Activated T-cell treated with anti-CD3 and anti-CD28 coated beads, Interleukin-2, amount 50 U/mL, for 1 hour (primary cell): ENCODE measurements around the gene RFC1.
"Not testable (repeated sequence)": the region's sequence is repeated elsewhere in the genome, so short reads cannot be mapped to it uniquely, and the experiment has no call there.

Experiments
- DNase-seq: peaks from one replicate; pipeline ENCODE4 v3.0.0-alpha.2; 2020

The RFC1 gene

DNA sequence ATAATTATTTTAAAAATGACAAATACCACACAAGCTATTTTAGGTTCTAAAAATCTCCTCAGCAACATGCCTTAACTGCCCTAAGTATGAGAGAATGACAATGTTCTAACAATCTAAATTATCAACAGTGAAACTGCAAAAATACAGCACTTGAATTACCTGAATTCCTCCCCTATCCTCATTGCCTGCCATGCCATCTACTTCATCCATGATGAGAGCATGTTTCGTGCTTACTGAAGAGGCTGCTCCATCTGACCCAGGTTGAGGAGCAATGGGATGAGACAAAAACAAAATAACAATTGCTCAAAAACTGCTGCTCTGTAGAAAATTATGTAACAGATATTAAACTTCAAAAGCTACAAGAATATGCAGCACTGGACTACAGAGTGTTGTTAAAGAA is 63.3 kb downstream of the RFC1 start:
- no peak for DNase-seq

- no peak for DNase-seq
Measured at GRCh38 chr4:39295784-39296183, 70.4 kb downstream of the RFC1 start.

GRCh38 chr4:39292433-39292832 is 73.7 kb downstream of the RFC1 start:
- not testable (repeated sequence) for DNase-seq

DNA sequence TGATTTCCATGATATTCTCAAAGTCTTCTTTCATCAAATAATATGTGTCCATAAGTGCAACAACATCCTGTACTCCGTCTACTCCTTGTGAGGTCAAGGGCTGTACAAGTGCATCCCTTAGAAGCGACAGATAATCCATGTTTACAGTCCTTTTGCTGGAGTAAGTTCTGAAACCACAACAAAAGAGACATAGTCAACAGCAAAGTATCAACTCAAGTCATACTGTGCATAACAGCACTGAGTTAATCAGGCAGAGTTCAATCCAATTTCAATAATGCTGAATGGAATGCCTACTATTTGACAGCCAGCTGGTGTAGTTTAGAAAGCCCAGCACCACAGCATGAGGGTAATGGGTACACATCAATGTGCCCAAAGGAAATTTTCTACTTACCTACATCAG is 74.5 kb downstream of the RFC1 start:
- no peak for DNase-seq

GRCh38 chr4:39287223-39287622 is 78.9 kb downstream of the RFC1 start:
- no peak for DNase-seq

GRCh38 chr4:39286263-39286662 is 79.9 kb downstream of the RFC1 start:
- DNase-seq: no peak

GRCh38 chr4:39285853-39286252 is 80.3 kb downstream of the RFC1 start:
- no peak for DNase-seq

DNA sequence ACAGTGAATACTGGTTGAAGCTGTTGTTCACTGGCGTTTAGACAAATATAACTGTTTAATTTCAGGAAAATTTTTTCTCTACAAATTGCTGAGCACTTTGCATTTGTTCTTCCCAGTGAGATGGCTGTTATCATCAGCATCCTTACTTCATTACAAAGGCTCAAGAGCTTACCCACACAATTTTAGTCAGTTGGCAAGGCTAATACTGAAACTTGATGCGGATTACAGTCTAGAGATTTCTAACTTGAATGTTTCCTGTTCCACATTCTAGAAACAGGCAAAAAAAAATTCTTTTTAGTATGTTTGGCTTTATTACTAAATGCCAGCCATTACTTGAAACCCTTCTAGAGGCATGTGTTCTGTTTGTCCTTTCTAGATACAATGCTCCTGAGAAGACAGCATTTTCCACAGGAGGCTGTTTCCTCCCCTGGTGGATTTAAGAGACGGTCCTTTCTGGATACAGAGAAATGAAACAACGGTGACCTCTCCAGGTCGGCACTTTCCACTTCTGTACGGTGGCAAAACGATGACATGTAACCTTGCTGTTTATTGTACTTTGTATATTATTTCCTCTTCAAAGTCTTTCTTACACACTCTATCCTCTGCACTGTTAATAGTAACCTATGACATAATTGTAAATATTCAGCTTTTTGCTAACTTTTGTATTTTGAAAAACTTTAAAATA is 80.9 kb downstream of the RFC1 start:
- DNase-seq: no peak

GRCh38 chr4:39280770-39281169 is 85.4 kb downstream of the RFC1 start:
- no peak for DNase-seq

DNA sequence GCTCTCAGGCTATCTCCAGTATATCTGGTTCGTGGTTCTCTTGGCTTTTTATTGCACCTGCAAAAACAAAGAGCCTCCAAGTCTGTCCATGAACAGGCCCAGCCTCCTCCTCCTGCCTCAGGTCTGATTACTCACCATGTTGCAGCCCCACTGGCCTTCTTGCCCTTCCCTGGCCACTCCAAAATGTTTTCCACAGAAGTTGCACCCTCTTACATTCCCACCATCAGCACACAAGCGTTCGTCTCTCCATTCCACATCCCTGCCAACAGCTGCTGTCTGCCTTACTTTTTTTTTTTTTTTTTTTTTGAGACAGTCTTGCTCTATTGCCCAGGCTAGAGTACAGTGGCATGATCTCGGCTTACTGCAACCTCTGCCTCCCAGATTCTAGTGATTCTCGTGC is 86.7 kb downstream of the RFC1 start:
- no peak for DNase-seq

GRCh38 chr4:39278476-39278875 is 87.7 kb downstream of the RFC1 start:
- no peak for DNase-seq

DNA sequence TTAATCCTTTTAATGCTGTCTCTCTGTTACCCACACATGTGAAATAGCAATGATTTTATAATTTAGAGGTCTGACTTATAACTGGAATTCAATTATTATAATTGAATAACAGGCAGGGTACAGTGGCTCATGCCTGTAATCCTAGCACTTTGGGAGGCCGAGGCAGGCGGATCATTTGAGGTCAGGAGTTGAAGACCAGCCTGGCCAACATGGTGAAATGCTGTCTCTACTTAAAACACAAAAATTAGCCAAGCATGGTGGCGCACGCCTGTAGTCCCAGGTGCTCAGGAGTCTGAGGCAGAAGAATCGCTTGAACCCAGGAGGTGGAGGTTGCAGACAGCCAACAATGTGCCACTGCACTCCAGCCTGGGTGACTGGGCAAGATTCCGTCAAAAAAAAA is 88.5 kb downstream of the RFC1 start:
- not testable (repeated sequence) for DNase-seq

GRCh38 chr4:39274503-39274902 is 91.7 kb downstream of the RFC1 start:
- DNase-seq: no peak

- DNase-seq: no peak
Measured at GRCh38 chr4:39263895-39264294, 102.3 kb downstream of the RFC1 start.

DNA sequence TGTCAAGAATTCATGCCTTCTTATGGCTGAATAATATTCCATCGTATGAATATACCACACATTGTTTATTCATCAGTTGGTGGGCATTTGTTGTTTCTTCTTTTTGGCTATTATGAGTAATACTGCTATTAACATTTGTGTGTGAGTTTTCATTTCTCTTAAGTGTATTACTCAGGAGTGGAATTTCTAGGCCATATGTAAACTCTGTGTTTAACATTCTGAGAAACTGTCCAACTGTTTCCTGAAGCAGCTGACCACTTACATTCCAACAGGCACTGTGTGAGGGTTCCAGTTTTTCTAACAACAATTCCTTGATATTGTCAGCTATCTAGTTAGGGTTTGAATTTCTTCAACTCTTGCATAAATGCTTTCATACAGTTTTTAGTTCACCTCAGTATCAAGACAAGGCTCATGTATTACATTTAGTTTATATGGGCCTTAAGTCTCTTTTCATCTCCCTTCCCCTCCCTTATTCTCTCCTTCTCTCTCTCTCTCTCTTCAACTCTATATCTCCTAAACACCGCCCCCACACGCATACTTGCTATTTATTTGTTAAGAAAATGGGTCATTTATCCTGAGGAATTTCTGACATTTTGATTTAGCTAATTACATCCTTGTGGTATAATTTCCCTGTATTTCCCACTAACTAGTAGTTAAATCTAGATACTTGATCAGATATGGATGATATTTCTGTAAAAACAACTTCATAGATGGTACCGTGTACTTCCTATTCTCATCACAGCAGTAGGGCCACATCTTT is 106.4 kb downstream of the RFC1 start:
- no peak for DNase-seq

DNA sequence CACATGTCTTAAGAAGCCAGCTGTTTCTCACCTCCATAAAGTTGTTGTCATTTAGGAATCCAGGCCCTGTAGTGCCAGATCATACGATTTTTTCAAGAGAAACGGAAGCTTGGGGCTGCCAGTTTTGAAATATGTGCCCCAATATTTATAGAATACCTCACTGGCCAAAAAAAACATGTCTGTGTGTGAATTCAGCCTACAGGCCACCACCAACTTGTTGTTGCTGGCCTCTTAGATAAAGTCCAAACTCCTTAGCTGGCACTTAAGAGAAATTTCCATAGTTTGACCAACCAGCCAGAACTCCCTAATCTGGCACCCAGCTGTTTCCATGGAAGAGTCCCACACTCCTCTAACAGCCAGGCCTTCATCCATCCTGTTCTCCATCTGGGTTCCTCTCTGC is 109.7 kb downstream of the RFC1 start:
- no peak for DNase-seq

DNA sequence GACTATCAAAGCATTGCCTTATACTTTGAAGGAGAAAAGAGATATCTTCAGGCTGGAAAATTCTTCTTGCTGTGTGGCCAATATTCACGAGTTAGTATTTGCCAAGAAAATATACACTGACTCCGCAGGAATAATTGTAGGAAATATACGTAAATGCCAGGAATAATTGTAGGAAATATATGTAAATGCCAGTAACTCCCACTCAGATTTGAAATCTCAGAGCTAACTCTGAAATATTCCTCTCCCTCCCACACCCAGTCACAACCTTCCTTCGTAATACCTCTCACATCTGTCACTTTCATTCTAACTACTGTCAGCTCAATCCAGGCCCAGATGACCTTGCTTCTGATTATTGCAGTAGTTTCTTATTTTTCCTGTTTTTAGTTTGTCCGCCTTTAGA is 110.3 kb downstream of the RFC1 start:
- no peak for DNase-seq

- DNase-seq: no peak
Measured at GRCh38 chr4:39255266-39255665, 110.9 kb downstream of the RFC1 start.

- DNase-seq: no peak
Measured at GRCh38 chr4:39243462-39243861, 122.7 kb downstream of the RFC1 start.
